HL-60 (cell line): ENCODE results near the gene TRIM9.

ENCODE experiments used
- POLR2AphosphoS5 ChIP-seq: IDR thresholded peaks from 2 replicates; pipeline ENCODE4 v1.6.1; 2012; ENCODE audit warnings: low read depth
- TF ChIP-seq, protein P1 (sequence below): IDR thresholded peaks from one replicate; pipeline ENCODE4 v1.5.1; 2011; ENCODE audit warnings: low read length, control low read depth, inconsistent platforms; ENCODE audit not compliant: insufficient read depth

- TF ChIP-seq POLR2AphosphoS5: no peak
- TF ChIP-seq, protein P1, sequence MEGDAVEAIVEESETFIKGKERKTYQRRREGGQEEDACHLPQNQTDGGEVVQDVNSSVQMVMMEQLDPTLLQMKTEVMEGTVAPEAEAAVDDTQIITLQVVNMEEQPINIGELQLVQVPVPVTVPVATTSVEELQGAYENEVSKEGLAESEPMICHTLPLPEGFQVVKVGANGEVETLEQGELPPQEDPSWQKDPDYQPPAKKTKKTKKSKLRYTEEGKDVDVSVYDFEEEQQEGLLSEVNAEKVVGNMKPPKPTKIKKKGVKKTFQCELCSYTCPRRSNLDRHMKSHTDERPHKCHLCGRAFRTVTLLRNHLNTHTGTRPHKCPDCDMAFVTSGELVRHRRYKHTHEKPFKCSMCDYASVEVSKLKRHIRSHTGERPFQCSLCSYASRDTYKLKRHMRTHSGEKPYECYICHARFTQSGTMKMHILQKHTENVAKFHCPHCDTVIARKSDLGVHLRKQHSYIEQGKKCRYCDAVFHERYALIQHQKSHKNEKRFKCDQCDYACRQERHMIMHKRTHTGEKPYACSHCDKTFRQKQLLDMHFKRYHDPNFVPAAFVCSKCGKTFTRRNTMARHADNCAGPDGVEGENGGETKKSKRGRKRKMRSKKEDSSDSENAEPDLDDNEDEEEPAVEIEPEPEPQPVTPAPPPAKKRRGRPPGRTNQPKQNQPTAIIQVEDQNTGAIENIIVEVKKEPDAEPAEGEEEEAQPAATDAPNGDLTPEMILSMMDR: no peak
Observed at GRCh38 chr14:51084962-51085361, 9.9 kb downstream of the TRIM9 start.
